Stimulated activated naive CD8-positive, alpha-beta T cell treated with anti-CD3 and anti-CD28 coated beads, Interleukin-15, amount 100 ng/mL, for 72 hours (primary cell): ENCODE measurements around the gene ZNF555.

Experiments used
- ATAC-seq: fragments of 150-1000 bp; cut with Tn5 transposase; 2 replicates; pipeline ENCODE4 v1.10.0; 2021; ENCODE audit warnings: mild to moderate bottlenecking, moderate library complexity
- DNase-seq, 2 donors: peaks; one replicate each; pipeline ENCODE4 v3.0.0; 2021 to 2022
- H3K27ac Mint-ChIP-seq, 2 donors: one replicate each; pipeline ENCODE4 v1.8.0; 2022; ENCODE audit warnings: mild to moderate bottlenecking in 2 of 2, mixed read lengths in 2 of 2, moderate library complexity in 2 of 2
- H3K27me3 Mint-ChIP-seq: one replicate; pipeline ENCODE4 v1.8.0; 2022; ENCODE audit warnings: mixed read lengths
- H3K4me1 Mint-ChIP-seq: one replicate; pipeline ENCODE4 v1.8.0; 2022; ENCODE audit warnings: mild to moderate bottlenecking, mixed read lengths
- H3K4me3 Mint-ChIP-seq, 2 donors: one replicate each; pipeline ENCODE4 v1.8.0; 2022; ENCODE audit warnings: mild to moderate bottlenecking in 2 of 2, mixed read lengths in 2 of 2, moderate library complexity in 1 of 2
- H3K9me3 Mint-ChIP-seq, 2 donors: one replicate each; pipeline ENCODE4 v1.8.0; 2022; ENCODE audit warnings: mixed read lengths in 2 of 2

The ZNF555 gene

DNA sequence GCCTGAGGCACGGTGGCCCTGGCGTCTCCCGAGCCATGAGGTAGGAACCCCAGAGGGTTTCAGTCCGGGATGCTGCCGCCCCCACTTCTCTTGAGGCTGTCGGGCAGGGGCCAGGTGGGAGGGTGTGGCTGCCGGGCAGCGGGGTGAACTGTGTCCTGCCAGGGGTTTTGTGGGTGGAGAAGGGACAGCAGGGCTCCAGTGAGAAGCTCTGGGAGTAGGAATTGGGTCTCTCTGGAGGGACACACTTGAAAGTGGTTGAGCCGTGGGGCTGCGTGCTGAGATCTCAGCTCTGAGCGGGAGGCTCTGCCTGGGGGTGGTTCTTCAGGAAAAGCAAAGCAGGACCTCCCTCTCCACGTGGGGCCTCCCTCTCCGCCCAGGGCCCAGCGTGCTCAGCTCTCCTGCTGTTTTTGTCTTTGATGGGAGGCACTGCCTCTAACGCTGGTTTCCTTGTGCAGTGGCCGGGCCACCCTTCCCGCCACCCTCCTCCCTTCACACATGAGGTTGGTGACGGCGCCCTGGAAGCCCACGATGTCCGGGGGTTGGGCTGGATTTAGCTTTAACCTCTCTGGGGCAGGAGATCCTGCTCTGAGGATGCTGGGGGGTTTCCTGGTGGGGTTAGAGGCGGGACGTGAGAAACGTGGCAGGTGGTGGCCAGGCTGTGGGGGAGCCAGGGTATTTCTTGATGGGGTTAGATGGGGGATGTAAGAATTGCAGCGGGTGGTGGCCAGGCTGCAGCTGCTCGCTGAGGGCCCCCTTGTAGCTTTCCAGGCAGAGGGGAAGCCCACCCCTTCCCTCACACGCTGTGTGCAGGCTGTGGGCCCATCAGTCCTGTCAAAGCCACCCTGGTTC is 36.9 kb upstream of the ZNF555 start:
- H3K4me3 Mint-ChIP-seq: no peak overlapping the region
- peaks cover 25% of the 10 kb centered on the region for H3K4me1 Mint-ChIP-seq
- H3K27ac Mint-ChIP-seq: no peak overlapping the region
- H3K9me3 Mint-ChIP-seq: no peaks in the 10 kb centered on the region
- no peak for ATAC-seq
- no peak for DNase-seq
- H3K27me3 Mint-ChIP-seq: no peaks in the 10 kb centered on the region

DNA sequence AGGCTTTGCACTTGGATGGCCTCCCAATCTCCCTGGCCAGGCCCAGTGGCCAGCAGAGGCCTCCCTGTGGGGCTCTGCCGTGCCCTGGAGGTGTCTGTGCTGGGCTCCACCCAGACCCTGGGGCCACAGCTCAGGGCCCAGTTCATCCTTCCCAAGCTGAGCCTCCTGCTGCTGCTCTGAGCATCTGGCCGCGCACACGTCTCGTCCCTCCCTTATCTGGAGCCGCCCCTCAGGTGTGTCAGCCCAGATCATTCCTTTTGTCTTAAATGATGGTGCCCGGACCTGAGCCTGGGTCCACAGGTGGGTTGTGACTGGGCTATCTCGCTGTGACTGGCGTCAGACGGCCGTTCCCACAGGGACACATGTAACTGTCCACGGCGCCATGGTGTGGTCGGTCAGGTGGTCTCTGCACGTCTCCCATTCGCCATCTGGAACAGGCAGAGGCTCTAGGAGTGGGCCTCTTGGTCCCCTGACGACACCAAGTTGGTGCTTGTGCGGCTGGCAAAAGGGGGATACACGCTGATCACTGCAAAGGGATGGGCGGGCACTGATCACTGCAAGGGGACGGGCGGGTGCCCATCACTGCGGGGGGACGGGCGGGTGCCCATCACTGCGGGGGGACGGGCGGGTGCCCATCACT is 35.9 kb upstream of the ZNF555 start:
- H3K27ac Mint-ChIP-seq: peak overlapping the region; percentile 37 to 57
- no peaks in the 10 kb centered on the region for H3K27me3 Mint-ChIP-seq

DNA sequence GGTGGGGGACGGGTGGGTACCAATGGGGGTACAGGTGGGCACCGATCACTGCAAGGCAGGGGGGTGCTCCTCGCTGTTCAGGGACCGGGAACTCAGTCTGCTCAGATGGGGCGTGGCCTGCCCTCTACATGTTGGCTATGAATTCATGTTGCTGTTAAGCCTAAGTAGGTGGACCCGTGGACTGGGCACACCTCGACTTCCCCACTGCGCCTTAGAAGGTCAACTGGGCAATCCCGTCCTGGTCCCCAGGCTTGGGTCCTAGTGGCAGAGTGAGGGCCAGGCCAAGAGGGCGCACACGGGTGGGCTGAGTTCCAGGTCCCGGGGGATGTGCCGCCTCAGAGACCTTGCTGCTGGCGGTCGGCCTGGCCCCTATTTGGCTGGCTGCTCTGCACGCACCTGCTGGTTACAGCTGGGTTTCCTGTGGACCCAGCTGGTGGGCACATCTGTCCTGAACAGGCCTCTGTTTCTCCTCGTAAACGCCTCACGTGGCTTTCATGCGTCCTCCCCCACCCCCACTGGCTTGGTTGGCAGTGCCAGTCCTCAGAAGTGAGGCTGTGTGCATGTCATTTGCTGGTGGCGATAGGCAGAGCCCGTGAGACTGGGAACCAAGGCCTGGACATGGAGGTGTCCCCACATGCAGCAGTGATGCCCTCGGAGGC is 35.2 kb upstream of the ZNF555 start:
- H3K4me1 Mint-ChIP-seq: peaks cover 25% of the 10 kb centered on the region
- DNase-seq (no peak), ATAC-seq (no peak)
- peak overlapping the region in 1 of 2 donors; percentile 27 for H3K27ac Mint-ChIP-seq
- no peak overlapping the region for H3K4me3 Mint-ChIP-seq
- no peaks in the 10 kb centered on the region for H3K9me3 Mint-ChIP-seq
- no peaks in the 10 kb centered on the region for H3K27me3 Mint-ChIP-seq

More for the DNA sequence above, 35.9 kb upstream of the ZNF555 start:
- peaks cover 25% of the 10 kb centered on the region for H3K4me1 Mint-ChIP-seq
- ATAC-seq (no peak), DNase-seq (no peak)
- no peak overlapping the region for H3K4me3 Mint-ChIP-seq
- H3K9me3 Mint-ChIP-seq: no peaks in the 10 kb centered on the region

- H3K4me1 Mint-ChIP-seq: peaks cover 21% of the 10 kb centered on the region
- no peak overlapping the region for H3K4me3 Mint-ChIP-seq
- ATAC-seq: no peak
Observed at GRCh38 chr19:2806736-2807378, 34.4 kb upstream of the ZNF555 start.

DNA sequence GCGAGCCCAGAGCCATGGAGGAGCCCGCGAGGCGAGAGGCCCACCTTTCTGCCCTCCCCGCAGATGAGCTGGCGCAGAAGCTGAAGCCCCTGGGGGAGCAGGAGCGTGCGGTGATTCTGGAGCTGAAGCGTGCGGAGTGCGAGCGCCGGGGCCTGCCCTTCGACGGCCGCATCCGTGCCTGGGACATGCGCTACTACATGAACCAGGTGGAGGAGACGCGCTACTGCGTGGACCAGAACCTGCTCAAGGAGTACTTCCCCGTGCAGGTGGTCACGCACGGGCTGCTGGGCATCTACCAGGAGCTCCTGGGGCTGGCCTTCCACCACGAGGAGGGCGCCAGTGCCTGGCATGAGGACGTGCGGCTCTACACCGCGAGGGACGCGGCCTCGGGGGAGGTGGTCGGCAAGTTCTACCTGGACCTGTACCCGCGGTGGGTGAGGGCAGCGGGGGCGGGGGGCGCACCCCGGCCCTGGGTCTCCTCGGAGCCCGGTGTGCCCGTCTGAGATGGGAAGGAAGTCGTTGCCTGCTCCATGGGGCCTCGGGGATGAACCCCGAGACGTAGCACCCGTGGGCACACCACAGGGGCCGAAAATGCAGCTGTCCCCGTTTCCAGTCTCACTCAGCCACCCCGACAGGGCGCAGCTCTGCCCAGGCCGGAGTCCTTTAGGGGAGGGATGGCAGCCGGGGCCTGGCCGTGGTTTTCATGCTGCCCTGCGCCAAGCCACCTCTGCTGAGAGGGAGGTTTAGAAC is 33.7 kb upstream of the ZNF555 start:
- peaks cover 19% of the 10 kb centered on the region for H3K4me1 Mint-ChIP-seq
- H3K4me3 Mint-ChIP-seq: no peak overlapping the region
- no peaks in the 10 kb centered on the region for H3K9me3 Mint-ChIP-seq
- DNase-seq (no peak), ATAC-seq (no peak)
- H3K27me3 Mint-ChIP-seq: no peaks in the 10 kb centered on the region
- peak overlapping the region in 1 of 2 donors; percentile 27 for H3K27ac Mint-ChIP-seq

More at GRCh38 chr19:2806736-2807378, 34.4 kb upstream of the ZNF555 start:
- H3K27ac Mint-ChIP-seq: no peak overlapping the region
- H3K9me3 Mint-ChIP-seq: no peaks in the 10 kb centered on the region
- DNase-seq: no peak
- no peaks in the 10 kb centered on the region for H3K27me3 Mint-ChIP-seq

DNA sequence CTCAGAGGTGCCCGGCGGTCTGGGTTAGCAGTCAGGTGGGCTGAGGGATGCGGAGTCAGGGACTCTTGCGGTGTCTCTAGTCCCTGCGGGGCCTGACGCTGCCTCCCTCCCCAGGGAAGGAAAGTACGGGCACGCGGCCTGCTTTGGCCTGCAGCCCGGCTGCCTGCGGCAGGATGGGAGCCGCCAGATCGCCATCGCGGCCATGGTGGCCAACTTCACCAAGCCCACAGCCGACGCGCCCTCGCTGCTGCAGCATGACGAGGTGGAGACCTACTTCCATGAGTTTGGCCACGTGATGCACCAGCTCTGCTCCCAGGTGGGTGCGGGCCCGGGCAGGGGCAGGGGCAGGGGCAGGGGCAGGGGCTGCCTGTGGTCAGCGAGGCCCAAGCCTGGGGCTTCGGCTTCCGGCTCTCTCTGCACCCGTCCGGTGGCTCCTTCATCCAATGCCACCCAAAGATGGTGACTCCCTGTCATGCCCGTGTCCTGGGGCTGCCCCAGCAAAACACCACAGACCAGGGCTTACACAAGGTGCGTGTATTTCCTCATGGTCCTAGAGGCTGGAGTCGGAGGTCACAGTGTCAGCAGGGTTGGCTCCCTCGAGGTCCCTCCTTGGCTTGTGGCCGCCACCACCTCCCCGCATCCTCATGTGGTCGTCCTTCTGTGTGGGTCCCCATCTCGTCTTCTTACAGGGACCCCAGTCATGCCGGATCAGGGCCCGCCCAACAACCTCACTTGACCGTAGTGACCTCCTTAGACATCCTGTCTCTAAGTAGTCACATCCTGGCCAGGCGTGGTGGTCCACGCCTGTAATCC is 32.9 kb upstream of the ZNF555 start:
- Mint-ChIP-seq H3K27me3 (no peaks in the 10 kb centered on the region), H3K27ac (no peak overlapping the region), H3K4me3 (no peak overlapping the region), H3K9me3 (no peaks in the 10 kb centered on the region), H3K4me1 (peaks cover 17% of the 10 kb centered on the region)
- ATAC-seq (no peak), DNase-seq (no peak)

GRCh38 chr19:2809387-2810140 is 31.7 kb upstream of the ZNF555 start:
- H3K27me3 Mint-ChIP-seq: no peaks in the 10 kb centered on the region
- H3K4me3 Mint-ChIP-seq: no peak overlapping the region
- H3K4me1 Mint-ChIP-seq: peaks cover 5% of the 10 kb centered on the region
- ATAC-seq (no peak), DNase-seq (no peak)
- H3K27ac Mint-ChIP-seq: peak overlapping the region in 1 of 2 donors; percentile 19
- no peaks in the 10 kb centered on the region for H3K9me3 Mint-ChIP-seq

DNA sequence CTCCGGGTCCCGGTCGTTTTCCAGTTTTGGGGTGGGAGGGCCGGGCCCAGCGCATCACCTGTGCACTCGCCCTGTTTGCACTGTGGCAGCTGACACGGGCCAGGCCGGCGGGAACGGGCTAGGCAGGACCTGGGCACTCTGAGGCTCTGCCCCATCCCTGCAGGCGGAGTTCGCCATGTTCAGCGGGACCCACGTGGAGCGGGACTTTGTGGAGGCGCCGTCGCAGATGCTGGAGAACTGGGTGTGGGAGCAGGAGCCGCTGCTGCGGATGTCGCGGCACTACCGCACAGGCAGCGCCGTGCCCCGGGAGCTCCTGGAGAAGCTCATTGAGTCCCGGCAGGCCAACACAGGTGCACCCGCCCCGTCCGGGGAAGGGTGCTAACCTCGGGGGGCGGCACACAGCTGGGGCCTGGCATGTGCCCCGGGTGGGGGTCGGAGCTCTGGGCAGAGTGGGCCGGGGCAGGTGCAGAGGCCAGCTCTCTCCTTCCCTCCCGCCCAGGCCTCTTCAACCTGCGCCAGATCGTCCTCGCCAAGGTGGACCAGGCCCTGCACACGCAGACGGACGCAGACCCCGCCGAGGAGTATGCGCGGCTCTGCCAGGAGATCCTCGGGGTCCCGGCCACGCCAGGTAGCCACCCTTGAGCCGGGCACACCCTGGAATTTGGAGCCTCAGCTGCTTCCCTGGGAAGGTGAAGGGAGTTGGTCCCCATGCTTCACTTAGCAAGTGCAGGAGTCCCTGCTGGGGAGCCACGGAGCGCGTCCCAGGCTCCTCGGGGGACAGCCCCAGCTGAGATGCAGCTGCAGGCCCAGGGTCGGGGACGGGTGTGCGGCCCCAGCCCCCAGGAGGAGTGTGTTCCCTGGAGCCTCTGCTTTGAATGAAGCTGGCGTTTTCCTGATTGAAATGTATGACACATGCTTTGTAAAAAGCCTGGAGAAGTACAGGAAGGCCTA is 30.9 kb upstream of the ZNF555 start:
- H3K27me3 Mint-ChIP-seq: no peaks in the 10 kb centered on the region
- no peaks in the 10 kb centered on the region for H3K4me1 Mint-ChIP-seq
- H3K9me3 Mint-ChIP-seq: no peaks in the 10 kb centered on the region
- peak; percentile 34 for ATAC-seq
- no peak overlapping the region for H3K4me3 Mint-ChIP-seq
- no peak for DNase-seq
- peak overlapping the region in 1 of 2 donors; percentile 48 for H3K27ac Mint-ChIP-seq

DNA sequence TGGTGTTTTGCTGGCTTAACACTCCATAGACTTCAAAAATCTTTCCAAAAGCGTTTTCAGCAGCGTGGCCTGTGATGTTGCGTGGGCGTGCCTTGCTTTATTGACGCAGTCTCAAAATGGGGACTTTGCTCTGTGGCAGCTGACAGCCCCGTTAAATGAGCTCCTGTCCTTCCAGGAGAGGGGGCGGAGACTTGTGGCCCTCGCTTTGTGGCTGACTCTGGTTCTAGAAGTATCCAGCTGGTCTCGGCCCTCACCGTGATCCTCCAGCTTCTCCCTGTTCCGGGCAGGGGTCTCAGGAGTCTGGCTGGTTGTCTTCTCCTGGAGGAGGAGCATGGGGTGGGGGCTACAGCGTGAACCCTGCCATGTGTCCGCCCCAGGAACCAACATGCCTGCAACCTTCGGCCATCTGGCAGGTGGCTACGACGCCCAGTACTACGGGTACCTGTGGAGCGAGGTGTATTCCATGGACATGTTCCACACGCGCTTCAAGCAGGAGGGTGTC is 30.0 kb upstream of the ZNF555 start:
- ATAC-seq (no peak), DNase-seq (no peak)
- H3K4me3 Mint-ChIP-seq: no peak overlapping the region
- H3K27me3 Mint-ChIP-seq: no peaks in the 10 kb centered on the region
- no peaks in the 10 kb centered on the region for H3K9me3 Mint-ChIP-seq
- no peaks in the 10 kb centered on the region for H3K4me1 Mint-ChIP-seq
- H3K27ac Mint-ChIP-seq: peak overlapping the region in 1 of 2 donors; percentile 71

DNA sequence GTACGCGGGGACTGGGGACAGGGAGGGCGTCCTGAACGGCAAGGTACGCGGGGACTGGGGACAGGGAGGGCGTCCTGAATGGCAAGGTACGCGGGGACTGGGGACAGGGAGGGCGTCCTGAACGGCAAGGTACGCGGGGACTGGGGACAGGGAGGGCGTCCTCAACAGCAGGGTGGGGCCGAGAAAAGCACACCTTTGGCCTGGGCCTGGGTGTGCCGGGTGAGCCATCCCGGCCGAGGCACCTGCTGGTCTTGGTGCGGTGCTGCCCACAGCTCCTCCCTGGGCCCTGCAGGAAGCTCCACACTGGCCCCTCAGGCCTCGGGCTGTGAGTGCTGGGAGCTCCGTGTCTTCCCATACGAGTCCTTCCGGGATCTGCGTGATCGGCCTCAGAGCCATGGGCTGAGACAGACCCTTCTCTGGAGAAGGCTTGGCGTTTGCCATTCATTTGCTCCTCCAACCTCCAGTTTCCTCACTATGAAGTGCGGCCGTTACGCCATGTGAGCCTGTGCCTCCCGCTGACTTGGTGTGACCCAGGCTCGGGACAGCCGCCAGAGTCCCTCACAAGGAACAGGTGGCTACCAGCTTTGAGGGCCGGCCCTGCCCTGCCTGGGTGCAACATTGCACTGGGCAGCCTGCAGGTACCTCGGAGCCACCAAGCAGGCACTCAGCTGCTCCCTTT is 29.4 kb upstream of the ZNF555 start:
- no peak for DNase-seq
- Mint-ChIP-seq H3K4me1 (no peaks in the 10 kb centered on the region), H3K27ac (peak overlapping the region in 1 of 2 donors; percentile 71), H3K9me3 (no peaks in the 10 kb centered on the region), H3K4me3 (no peak overlapping the region), H3K27me3 (no peaks in the 10 kb centered on the region)
- ATAC-seq: no peak

DNA sequence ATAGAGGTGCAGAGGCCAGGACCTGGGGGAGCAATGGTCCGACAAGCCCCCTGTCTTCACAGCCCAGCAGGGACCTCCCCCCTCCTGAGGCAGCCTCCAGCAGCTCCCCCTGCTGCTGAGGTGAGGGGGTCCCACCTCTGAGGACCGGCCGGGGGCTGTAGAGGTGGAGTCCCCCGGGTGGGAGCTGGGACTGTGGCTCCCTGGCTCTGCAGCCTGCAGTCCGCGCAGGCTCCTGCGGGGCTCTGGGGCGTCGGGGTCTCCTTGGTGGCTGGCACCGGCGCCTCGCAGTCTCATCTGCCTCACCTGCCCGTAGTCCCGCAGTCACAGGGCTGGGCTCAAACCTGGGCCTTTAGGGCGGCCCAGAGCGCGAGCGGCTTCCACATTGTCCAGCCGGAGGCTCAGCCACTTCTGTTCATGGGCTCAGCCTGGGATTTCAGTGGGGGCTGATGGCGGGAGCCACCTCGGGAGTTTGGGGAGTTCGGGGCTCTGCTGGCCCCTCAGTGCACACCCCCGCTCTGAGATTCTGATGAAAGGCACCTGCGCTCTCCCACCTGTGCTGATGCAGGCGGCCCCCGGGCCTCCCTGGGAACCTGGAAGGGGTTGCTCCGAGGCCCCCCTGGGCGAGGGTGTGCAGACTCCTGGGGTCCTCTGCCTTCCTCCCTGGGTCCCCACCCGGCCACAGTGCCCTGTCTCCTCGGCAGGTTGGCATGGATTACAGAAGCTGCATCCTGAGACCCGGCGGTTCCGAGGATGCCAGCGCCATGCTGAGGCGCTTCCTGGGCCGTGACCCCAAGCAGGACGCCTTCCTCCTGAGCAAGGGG is 28.7 kb upstream of the ZNF555 start:
- Mint-ChIP-seq H3K27ac (no peak overlapping the region), H3K4me1 (peaks cover 6% of the 10 kb centered on the region), H3K4me3 (no peak overlapping the region), H3K27me3 (no peaks in the 10 kb centered on the region), H3K9me3 (no peaks in the 10 kb centered on the region)
- no peak for ATAC-seq
- no peak for DNase-seq
